Measurements from ENCODE around the gene USP31. TPM values are rescaled to one million over a fixed set of nuclear protein-coding genes. Genes with fewer than 3 reads are reported as not detected.
A peak's percentile ranks its signal among the peaks of the same experiment; 100 is the strongest.

The USP31 gene
- total RNA-seq, 1 experiment from 2014 or later, result 6.1 TPM

DNA sequence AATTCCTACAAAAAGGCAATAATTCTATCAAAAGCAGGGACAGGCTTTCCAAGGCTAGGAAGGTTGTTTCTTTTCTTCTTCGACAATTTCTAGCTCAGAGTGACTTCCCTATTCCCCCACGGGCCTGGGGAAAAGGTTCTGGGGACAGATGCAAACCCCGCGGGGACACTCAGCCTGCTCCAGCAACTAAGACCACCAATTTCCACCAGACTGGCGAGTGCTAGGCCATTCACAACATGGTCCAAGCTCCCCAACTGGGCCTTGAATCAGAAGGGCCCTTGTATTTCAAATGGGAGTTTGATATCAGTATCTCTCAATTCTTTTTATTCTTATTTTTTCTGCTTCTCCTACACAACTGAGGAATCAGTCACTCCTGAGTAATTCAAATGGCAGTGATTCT is 86.7 kb downstream of the USP31 start:
- DNase-seq (ENCODE audit: low read depth), result no peak

DNA sequence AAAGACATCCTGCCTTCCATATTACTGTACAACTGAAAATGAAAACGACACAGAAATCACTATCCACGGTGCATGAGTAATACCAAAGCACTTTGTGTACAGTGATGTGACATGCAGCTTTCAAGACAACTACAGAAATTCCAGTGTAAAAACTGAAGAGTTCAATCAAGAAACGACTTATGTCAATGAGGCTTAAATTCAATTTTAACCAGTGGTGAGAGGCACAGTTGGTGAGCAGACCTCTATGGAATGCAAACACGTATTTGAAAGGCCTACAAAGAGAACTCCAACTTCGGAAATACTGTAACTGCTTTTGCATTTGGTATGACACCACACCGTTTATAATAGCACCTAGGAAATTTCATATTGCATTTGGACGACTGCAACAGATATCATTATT is 87.6 kb downstream of the USP31 start:
- DNase-seq (ENCODE audit: low read depth), result peak; percentile 29

DNA sequence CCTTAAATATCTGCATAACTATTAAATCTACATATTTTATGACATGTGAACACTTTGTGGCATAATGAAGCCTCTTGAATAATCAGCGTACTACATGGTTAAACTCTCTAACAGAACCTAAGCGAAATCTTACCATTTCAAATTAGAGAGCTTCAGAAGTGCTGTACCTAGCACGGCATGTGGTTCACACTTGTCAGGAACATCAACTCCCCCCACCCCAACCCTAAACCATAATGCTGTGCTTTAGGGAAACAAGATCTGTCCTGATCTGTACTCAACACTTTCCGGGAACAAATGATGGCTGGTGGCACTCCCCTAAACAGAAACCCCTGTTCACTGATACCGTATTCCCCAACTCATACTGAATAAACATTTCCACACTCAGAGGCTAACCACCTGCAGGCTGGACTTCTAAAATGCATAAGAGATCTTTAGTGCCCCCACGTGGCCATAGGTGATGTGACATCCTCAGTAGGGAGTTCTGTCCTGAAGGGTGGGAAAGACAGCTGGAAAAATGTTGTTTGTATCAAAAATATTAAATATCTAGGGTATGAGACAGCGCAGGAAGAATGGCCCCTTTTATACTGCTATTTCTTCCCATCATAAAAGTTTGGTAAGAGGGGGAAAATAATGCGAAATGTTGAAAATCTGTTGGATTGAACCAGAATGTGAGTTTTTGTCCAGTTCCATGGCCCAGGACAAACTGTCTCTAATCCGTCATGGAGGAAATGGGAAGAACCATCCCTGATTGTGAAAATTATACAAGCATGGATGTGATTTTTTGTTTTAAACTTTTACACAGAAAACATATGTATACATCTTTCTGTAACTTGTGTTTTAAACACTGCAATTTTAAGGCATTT is 88.6 kb downstream of the USP31 start:
- DNase-seq (ENCODE audit: low read depth), result peak; percentile 51

DNA sequence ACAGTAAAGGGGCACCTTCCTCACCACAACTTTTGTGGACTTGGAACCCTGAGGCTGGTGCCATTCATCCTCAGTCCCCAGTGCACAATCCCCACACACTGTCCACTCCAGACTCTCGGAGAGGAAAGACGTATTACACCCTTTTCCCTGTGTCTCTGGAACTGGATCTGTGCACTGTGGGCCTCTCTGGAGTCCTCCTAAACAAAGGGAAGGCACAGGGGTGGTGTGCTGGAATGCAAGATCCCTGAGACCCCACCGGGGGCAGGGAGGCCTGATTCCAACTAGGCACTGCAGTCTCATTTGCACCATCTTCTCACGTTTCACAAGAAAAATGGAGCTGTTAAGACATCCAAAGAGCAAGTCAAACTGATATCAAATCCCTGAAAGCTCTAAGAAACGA is 89.8 kb downstream of the USP31 start:
- DNase-seq (ENCODE audit: low read depth), result no peak

DNA sequence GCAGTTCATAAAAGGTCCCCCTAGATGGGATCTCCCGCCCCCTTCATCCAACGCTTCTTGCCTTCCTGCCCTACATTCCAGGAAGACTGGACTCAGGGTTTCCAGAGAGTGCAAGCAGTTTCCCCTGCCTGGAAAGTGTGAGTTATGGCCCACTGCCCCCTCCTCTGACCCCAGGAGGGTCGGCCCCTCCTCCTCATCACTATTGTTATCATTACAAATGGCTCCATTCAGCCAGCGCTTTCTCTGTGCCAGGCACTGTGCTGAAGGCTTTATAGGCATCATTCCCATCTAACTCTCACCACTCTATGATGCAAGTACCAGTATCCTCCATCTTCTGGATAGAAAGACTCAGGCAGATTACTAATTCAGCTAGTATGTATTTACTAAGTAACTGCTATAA is 90.7 kb downstream of the USP31 start:
- no peak for DNase-seq (ENCODE audit: low read depth)

DNA sequence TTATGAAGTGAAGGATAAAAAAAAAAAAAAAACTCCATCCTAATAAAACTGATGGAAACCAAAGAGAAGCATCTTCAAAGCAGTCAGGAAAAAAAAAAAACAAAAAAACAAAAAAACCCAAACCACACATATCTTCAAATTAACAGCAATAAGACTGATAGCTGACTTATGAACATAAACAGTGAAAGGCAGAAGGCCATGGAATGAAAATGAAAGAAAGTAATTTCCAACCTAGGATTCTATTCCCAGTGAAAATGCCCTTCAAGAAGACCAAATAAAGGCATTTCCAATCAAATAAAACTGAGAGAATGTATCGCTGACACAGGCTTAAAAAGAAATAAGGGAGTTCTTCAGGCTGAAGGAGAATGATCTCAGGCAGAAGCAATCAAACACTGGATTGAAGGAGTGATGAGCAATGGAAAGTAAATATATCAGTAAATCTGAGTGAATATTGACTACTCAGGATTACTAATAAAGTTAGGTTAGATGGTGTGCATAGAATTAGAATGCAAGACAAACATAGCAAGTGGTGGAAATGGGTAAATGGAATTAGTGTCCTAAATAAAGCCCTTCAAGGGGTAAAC is 92.1 kb downstream of the USP31 start:
- DNase-seq (ENCODE audit: low read depth), result no peak

DNA sequence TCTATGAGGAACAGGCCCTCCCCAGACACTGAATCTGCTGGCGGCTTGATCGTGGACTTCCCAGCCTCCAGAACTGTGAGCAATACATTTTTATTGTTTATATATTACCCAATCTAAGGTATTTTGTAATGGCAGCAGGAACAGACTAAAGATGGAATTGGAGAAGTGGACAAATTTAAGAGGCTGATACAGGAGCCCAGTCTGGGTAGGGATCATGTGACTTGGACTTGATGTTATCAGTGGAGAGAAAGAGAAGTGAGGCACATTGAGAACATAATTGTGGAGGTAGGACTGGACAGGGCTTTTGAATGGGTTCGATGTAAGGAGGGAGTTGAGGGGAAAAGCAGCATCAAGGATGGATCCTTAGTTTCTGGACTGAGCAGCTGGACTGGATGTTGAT is 93.8 kb downstream of the USP31 start:
- no peak for DNase-seq (ENCODE audit: low read depth)

DNA sequence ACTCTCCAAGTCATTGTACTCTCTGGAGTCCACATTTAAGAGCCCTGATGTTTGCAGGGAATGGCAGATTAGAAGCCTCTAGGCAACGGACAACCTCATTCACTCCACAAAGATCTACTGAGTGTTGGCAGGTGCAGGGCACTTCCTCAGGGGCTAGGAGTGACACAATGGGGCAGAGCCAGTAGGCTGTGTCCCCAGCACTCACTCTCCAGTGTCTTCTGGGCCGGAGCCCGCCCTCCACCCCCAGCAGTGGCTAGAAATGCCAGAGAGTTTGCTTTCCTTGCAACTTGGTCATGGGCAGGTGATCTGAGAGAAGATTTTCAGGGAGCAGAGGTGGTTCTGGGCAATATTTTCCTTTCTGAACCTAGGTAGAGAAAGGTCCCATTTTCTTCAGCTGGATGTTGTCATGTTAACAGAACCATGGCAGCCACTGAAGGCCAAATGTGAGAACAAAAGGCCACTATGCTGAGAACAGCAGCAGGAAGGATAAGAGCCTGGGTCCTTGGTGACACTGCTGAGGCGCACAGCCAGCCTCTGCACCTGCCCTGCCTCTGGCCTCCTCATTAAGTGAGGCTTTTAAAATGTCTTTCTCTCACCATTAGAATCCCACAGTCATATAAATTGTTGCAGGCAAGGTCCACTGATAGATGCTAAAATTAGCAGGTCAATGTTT is 96.2 kb downstream of the USP31 start:
- DNase-seq (ENCODE audit: low read depth), result no peak

DNA sequence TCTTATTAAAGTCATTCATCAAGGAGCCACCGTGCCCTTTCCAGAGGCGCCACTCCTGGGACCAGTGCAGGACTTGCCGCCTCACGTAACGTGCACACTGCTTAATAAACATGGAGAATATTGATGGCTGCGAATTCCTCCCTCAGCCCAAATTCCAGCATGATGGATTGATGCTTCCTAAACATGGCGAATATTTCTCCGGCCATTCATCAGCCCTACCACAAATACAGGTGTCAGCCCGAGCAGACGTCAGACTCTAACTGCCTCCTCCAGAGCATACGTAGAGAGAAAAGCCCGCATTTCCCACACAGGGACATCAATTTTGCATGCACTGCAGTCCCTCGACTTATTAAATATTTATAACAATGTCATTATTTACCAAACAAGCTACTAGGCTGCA is 97.0 kb downstream of the USP31 start:
- no peak for DNase-seq (ENCODE audit: low read depth)

DNA sequence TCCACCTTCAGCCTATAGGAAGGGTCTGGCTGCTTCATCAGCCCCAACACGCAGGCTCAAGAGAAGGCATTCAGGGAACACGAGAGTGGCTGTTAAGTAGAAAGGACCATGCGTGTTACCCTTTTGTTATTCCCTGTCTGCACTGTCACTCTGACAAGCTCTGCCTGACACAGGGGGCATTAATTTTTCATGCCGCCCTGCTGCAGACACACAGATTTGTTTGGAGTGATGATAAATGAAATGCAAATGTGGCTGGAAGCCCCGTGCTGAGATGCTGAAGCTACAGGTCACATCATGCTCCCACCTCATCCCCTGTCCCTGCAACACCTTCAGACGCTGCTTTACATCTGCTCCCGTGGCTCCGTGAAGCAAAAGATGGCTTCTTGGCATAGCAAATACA is 97.7 kb downstream of the USP31 start:
- DNase-seq (ENCODE audit: low read depth), result no peak

DNA sequence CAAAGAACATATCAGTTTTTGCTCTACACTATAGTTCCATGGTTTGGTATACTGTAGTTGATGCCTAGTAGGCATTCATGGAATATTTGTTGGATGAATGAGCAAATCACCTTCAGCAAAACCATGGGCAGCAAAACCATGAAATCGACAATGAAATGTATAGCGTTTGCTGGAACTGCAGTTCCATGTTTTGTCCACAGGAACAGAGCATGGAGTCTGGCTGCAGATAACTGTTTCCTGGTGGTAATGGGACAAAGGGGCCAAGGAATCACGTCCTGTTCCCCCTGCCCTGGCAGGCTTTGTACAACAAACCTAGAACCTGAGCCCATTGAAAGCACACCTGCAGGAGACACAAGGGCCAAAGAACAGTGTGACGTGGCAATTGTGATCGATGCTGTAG is 101.1 kb downstream of the USP31 start:
- no peak for DNase-seq (ENCODE audit: low read depth)

DNA sequence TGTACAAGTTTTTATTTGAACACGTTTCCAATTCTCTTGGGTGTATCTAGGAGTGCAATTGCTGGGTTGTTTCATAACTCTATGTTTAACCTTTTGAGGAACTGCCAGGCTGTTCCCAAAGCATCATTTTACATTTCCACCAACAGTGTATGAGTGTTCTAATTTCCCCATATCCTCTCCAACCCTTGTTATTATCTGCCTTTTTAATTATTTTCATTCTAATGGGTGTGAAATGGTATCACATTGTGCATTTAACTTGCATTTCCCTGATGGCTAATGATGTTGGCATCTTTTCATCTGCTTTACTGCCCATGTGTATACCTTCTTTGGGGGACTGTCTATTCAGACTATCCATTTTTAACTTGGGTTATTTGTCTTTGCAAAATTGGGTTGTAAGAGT is 104.2 kb downstream of the USP31 start:
- DNase-seq (ENCODE audit: low read depth), result no peak

DNA sequence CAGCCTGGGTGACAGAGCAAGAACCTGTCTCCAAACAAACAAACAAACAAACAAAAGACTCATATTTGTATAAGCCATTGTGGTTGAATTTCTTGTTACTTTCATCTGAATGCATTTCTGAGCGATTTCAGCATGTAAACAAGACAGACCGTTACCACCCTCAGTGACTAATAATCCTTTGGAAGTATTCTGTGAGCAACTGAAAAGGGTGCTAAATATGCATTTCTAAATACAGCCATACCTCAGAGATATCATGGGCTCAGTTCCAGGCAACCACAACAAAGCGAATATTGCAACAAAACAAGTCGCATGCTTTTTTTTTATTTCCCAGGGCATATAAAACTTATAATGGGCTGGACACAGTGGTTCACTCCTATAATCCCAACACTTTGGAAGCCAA is 109.0 kb downstream of the USP31 start:
- no peak for DNase-seq (ENCODE audit: low read depth)

DNA sequence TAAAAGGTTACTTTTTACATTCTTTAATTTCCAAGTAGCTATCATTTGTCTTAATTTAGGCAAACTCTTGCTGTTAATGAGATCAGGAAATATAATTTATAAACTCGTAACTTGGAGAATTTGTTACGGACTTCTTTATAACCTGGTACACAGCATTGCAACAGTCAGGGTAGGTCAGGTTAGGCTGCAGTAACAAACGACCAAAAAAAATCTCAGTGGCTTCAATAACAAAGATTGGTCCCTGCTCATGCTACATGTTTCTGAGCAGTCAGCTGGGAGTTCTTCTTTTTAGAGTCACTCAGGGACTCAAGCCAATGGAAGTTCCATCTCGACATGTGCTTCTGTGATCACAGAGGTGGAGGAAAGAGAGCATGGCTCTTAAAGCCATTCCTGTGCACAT is 110.1 kb downstream of the USP31 start:
- no peak for DNase-seq (ENCODE audit: low read depth)

DNA sequence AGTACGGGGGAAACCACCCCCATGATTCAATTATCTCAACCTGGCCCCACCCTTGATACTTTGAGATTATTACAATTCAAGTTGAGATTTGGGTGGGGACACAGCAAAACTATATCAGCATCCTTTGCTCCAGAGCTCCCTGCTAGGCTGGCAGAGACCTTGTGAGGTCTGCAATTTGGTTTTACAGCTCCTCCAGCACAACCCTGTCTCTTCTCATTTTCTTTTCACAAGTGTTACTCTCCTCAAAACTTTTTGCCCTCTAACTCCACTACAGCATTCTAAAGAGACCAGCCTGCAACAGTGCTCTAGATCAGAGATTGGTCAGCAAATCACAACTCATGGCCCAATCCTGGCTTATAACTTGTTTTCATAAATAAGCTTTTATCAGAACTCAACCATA is 114.0 kb downstream of the USP31 start:
- no peak for DNase-seq (ENCODE audit: low read depth)

DNA sequence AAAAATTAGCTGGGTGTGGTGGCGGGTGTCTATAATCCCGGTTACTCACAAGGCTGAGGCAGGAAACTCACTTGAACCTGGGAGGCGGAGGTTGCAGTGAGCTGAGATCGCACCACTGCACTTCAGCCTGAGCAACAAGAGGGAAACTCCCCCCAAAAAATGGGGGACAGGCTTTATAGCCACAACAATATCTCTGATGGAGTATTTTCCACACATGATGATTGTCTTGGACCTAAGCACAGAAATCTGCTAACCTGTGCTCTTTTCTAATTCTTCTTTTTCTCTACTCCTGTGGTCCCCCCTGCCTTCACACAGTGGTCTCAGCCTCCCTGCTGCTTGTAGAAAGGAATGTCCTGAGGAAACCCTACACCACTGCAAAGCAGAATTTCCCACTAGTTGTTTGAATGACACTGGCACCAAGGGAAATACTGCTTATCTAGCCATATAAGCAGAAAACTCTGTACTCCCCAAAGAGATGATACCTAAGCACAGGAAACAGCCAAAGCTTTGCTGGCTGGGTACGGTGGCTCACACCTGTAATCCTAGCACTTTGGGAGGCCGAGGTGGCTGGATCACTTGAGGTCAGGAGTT is 117.6 kb downstream of the USP31 start:
- DNase-seq (ENCODE audit: low read depth), result no peak

DNA sequence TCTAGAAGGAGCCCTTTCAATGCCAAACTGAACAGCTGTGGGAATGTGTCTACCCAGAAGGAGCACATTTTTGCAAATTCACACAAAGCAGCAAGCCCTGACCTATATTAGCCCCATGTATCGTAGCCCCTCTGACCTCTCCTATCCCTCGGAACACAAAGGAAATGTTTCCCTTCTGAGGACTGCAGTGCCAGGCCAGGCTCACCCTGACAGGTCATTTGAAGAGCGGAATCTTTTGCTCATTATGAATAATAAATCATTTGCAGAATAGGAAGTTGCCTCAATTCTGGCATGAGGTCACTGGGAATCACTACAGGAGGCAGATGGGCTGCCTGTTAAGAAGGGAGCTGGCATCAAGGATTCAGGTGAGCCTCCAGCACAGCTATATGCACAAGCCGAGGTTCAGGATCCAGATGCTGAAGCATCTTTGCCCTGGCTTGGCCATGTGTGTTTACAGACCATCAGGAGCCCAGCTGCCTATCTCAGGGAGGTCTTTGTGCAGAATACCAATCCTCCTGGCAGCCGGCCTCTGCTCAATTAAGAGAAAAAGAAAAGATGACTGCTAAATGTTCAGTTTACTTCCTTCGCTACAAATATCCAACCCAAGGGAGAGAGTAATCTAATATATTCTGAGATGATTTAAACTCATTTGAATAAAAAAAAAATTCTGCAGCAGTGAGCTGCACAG is 119.4 kb downstream of the USP31 start:
- no peak for DNase-seq (ENCODE audit: low read depth)

DNA sequence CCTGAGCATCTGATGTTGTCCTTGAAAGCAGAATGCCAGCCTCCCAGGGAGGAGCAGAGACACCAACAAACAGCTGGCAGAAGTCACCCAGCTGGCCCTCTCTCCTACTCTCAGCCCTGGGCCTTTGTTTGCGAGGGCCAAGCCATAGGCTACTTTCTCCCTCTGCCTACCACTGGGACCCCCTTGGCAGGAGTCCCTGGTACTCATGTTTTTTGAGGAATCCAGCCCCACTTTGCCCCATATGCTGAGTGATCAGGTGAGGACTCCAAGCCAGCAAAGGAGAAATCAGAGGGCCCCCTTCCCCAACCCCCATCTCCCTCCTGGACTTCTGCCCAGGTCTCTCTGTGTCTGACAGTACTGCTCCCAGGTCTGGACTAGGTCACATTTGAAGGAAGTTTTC is 121.9 kb downstream of the USP31 start:
- DNase-seq (ENCODE audit: low read depth), result no peak

DNA sequence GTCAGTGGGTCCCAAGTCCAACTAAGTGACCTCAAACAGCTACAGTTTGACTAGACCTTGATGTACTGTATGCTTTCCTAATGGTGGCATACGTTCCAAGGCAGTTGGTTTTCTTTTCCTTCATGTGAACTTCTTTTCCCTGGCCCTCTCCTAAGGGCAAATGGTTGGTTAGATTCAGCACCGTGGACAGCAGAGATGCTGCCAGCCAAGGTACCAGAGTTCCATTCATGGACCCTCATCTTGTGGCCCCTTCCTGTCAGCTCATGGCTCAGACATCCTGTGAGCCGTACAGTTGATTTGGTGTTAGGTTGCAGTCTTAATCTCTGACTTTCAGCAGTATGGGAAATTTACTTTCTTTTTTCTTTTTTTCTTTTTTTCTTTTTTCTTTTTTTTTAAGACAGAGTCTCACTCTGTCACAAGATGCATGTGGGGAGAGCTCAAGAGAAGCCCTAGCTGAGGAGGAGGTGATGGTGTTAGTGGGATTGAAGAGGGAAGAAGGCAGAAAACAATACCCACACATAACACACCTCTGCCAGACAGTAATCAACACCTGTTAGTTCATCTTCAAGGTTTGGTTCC is 122.4 kb downstream of the USP31 start:
- peak; percentile 49 for DNase-seq (ENCODE audit: low read depth)

DNA sequence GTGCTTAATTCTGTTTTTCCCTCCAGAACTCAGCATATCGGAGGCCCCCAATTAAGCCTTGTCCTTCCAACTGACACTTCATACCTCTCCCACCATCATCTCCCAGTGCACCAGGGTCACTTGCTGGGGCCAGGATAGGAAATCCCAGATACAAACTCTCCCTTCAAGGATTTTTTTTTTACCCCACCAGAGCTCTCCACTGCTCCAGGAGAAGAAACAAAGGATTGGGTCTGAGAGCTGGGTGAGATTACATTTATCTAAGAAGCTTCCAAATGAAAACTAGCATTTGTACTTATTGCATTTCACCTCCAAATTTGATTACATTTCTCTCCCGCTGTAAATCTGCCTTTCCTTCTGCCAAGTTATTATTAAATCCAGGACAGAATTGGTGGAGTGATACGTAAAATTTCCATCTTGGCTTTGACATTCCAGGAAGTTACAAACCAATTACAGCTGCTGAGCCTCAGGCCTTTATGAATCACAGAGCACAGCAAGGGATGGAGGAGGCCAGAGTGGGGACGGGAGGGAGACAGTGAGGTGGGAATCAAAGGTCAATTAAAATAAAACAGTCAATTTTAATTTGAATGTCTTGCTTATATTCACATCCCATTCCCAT is 123.5 kb downstream of the USP31 start:
- DNase-seq (ENCODE audit: low read depth), result no peak

DNA sequence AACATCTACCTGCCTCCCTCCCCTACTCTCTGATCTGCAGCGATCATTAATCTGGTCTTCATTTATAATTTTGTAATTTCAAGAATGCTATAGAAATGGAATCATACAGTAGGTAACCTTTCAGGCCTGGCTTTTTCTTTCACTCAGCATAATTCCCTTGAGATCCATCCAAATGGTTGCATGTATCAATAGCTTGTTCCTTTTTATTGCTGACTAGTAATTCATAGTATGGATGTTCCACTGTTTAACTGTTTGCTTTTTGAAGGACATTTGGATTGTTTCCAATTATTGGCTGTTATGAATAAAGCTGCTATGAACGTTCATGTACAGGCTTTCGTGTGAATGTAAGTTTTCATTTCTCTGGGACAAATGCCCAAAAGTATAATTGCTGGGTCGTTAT is 125.2 kb downstream of the USP31 start:
- DNase-seq (ENCODE audit: low read depth), result no peak

Data from HT1080 (cell line).